Upper lobe of left lung (tissue), 6 donors: ENCODE measurements around the gene TLE3. TPM values are rescaled to one million over a fixed set of nuclear protein-coding genes. Genes with fewer than 3 reads are reported as not detected.
A peak's percentile ranks its signal among the peaks of the same experiment; 100 is the strongest.

Experiments
- ATAC-seq, 2 donors: fragments of 200-7000 bp; cut with Tn5 transposase; one replicate each; pipeline ENCODE4 v1.9.1; 2022; ENCODE audit warnings: mild to moderate bottlenecking in 2 of 2, moderate library complexity in 2 of 2; ENCODE audit not compliant: low FRiP score in 2 of 2
- DNase-seq, 2 donors: peaks; one replicate each; pipeline ENCODE4 v3.0.0-alpha.2; 2019 to 2020
- H3K27ac ChIP-seq, 4 donors: fragments of 200-600 bp; sonication (generic); one replicate each; pipeline ENCODE4 v1.5.1; 2016 to 2019
- H3K27me3 ChIP-seq, 4 donors: fragments of 200-600 bp; sonication (generic); one replicate each; pipeline ENCODE4 v1.5.1; 2017 to 2019
- H3K36me3 ChIP-seq, 4 donors: fragments of 200-600 bp; sonication (generic); one replicate each; pipeline ENCODE4 v1.5.1; 2016 to 2019
- H3K4me1 ChIP-seq, 4 donors: fragments of 200-600 bp; sonication (generic); one replicate each; pipeline ENCODE4 v1.5.1; 2018 to 2019
- H3K4me3 ChIP-seq, 4 donors: fragments of 200-600 bp; sonication (generic); one replicate each; pipeline ENCODE4 v1.5.1; 2017 to 2019; ENCODE audit warnings: mild to moderate bottlenecking in 2 of 4, moderate library complexity in 1 of 4
- H3K9me3 ChIP-seq, 4 donors: fragments of 200-600 bp; sonication (generic); one replicate each; pipeline ENCODE4 v1.5.1; 2018 to 2019
- EP300 ChIP-seq, 4 donors: sonication (generic); formaldehyde crosslinking; IDR thresholded peaks; one replicate each; pipeline ENCODE4 v1.5.1; 2017; ENCODE audit warnings: antibody characterized with exemption in 4 of 4, control low read depth in 2 of 4
- POLR2A ChIP-seq, 4 donors: fragments of 450-650 bp; IDR thresholded peaks; one replicate each; pipeline ENCODE4 v1.5.1; 2016 to 2017; ENCODE audit warnings: antibody characterized with exemption in 4 of 4, mild to moderate bottlenecking in 2 of 4
- POLR2AphosphoS5 ChIP-seq, 2 donors: sonication (generic); formaldehyde crosslinking; IDR thresholded peaks; one replicate each; pipeline ENCODE4 v1.5.1; 2017; ENCODE audit warnings: antibody characterized with exemption in 2 of 2
- WGBS, 2 donors: methylation state at CpG; one replicate each; pipeline ENCODE4 v1.1.5; 2017 to 2018; 5-methylcytosine and 5-hydroxymethylcytosine counted together
- total RNA-seq, 6 donors: library from RNA; depleted of rRNA in 4 of 6; stranded (reverse); fragments of >200 nt in 4 of 6; gene quantifications; one replicate each; pipeline versions ENCODE4 v1.1.0 to v1.2.1, GENCODE V29; 2016 to 2021
- TF ChIP-seq, protein P1 (sequence below), 6 experiments: fragments of 450-650 bp in 4 of 6; fragments of 200-600 bp in 2 of 6; sonication (generic) in 2 of 6; IDR thresholded peaks; one replicate each; pipeline ENCODE4 v1.5.1; 2016 to 2019; ENCODE audit warnings: antibody characterized with exemption in 6 of 6
- donor health status: DM: no; HTN: no; CAD: no; lungs with moderate emphysema.
- donor health status: DM: no; HTN: yes; CAD: no; lungs with severe emphysema.

The TLE3 gene
- total RNA-seq, 6 donors from 2014 or later: 52.2 to 140 (median 80.6) TPM

- no peaks in the 10 kb centered on the region for H3K36me3 ChIP-seq
These were observed 30.2 kb upstream of the TLE3 start for GRCh38 chr15:70127770-70128413.

DNA sequence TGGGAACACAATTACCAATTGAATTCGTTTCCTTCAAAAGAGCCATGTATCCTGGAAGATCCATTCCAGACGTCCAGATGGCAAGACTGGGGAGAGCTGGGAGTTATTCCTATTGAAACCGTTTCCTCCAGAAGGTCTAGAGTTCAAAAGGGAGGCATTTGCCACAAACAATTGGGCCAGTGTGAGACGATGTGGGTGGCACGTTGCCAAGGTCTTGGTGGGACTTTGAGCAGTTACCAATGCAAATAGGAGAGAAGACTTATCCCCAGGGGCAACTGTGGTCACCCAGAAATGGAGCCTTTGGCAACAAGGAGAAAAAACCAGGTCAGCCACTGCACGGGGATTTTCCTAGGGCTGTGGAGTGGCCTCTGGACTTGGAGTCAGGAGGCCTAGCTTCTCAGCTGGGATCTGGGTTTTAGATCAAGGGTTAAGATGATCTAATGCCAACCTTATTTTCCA is 29.6 kb upstream of the TLE3 start:
- H3K4me1 ChIP-seq: peaks cover 0 to 7% (median 0%) of the 10 kb centered on the region in 4 donors
- no peaks in the 10 kb centered on the region for H3K27me3 ChIP-seq
- H3K36me3 ChIP-seq: no peaks in the 10 kb centered on the region
- H3K4me3 ChIP-seq: no peak overlapping the region
- ATAC-seq: no peak
- no peak for DNase-seq
- TF ChIP-seq POLR2AphosphoS5 (IDR thresholded peaks at IDR 0.05) (no peak), EP300 (IDR thresholded peaks at IDR 0.05) (no peak), POLR2A (IDR thresholded peaks at IDR 0.05) (no peak)
- TF ChIP-seq, protein P1, sequence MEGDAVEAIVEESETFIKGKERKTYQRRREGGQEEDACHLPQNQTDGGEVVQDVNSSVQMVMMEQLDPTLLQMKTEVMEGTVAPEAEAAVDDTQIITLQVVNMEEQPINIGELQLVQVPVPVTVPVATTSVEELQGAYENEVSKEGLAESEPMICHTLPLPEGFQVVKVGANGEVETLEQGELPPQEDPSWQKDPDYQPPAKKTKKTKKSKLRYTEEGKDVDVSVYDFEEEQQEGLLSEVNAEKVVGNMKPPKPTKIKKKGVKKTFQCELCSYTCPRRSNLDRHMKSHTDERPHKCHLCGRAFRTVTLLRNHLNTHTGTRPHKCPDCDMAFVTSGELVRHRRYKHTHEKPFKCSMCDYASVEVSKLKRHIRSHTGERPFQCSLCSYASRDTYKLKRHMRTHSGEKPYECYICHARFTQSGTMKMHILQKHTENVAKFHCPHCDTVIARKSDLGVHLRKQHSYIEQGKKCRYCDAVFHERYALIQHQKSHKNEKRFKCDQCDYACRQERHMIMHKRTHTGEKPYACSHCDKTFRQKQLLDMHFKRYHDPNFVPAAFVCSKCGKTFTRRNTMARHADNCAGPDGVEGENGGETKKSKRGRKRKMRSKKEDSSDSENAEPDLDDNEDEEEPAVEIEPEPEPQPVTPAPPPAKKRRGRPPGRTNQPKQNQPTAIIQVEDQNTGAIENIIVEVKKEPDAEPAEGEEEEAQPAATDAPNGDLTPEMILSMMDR (IDR thresholded peaks at IDR 0.05): no peak
- WGBS, 2 donors: 58 to 65% methylated on average over 6 of the region's 6 CpGs
- H3K27ac ChIP-seq: no peak overlapping the region
- no peaks in the 10 kb centered on the region for H3K9me3 ChIP-seq

More at GRCh38 chr15:70127770-70128413, 30.2 kb upstream of the TLE3 start:
- WGBS, 2 donors: 67 to 72% methylated on average over 3 of the region's 3 CpGs
- peak in 1 of 2 donors; percentile 57 for ATAC-seq
- TF ChIP-seq EP300 (IDR thresholded peaks at IDR 0.05) (no peak), POLR2A (IDR thresholded peaks at IDR 0.05) (no peak), POLR2AphosphoS5 (IDR thresholded peaks at IDR 0.05) (no peak)
- TF ChIP-seq, protein P1 (IDR thresholded peaks at IDR 0.05): no peak
- DNase-seq: no peak
- H3K4me3 ChIP-seq: no peak overlapping the region
- no peak overlapping the region for H3K27ac ChIP-seq
- H3K27me3 ChIP-seq: no peaks in the 10 kb centered on the region
- H3K9me3 ChIP-seq: no peaks in the 10 kb centered on the region
- H3K4me1 ChIP-seq: peaks cover 0 to 7% (median 0%) of the 10 kb centered on the region in 4 donors

DNA sequence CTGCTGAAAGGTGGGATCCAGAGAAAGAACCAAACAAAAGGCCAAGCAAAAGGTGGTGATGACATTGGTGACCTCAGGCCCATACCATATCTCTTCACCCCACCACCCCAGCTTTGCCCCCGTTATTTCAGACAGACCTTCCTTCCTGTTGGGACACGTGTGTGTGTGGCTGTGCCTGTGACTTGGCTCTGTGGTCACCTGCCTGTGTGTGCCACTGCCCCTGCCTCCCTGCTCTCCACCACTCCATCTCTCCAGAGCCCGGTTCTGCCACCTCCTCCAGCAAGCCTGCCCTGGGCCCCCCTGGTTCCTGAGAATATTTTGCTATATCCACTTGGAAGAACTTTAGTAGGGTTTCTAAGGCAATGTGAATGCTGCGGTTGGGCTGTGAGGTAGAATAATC is 28.6 kb upstream of the TLE3 start:
- DNase-seq: no peak
- no peaks in the 10 kb centered on the region for H3K36me3 ChIP-seq
- no peak overlapping the region for H3K4me3 ChIP-seq
- no peaks in the 10 kb centered on the region for H3K9me3 ChIP-seq
- no peak for ATAC-seq
- no peak for TF ChIP-seq POLR2A (IDR thresholded peaks at IDR 0.05)
- TF ChIP-seq EP300 (IDR thresholded peaks at IDR 0.05): no peak
- TF ChIP-seq, protein P1 (IDR thresholded peaks at IDR 0.05): no peak
- peaks cover 0 to 12% (median 7%) of the 10 kb centered on the region in 4 donors for H3K4me1 ChIP-seq
- WGBS, 2 donors: 66 to 77% methylated on average over 4 of the region's 4 CpGs
- no peaks in the 10 kb centered on the region for H3K27me3 ChIP-seq
- no peak overlapping the region for H3K27ac ChIP-seq

- TF ChIP-seq POLR2AphosphoS5 (IDR thresholded peaks at IDR 0.05) (no peak), EP300 (IDR thresholded peaks at IDR 0.05) (no peak), POLR2A (IDR thresholded peaks at IDR 0.05) (no peak)
- TF ChIP-seq, protein P1 (IDR thresholded peaks at IDR 0.05): no peak
- Histone ChIP-seq H3K36me3 (no peaks in the 10 kb centered on the region), H3K4me3 (no peak overlapping the region), H3K4me1 (peaks cover 0 to 14% (median 8%) of the 10 kb centered on the region in 4 donors), H3K27me3 (no peaks in the 10 kb centered on the region), H3K27ac (no peak overlapping the region), H3K9me3 (no peaks in the 10 kb centered on the region)
- WGBS, 2 donors: 88 to 95% methylated on average over 5 of the region's 5 CpGs
- no peak for DNase-seq
- ATAC-seq: no peak
These were observed 27.9 kb upstream of the TLE3 start for GRCh38 chr15:70125605-70126004.
